Stimulated activated CD8-positive, alpha-beta memory T cell treated with anti-CD3 and anti-CD28 coated beads, Interleukin-12 subunit alpha, Interleukin-12 subunit beta, amount 100 ng/mL, for 4 hours (primary cell): ENCODE measurements around the gene RPE65.
"Not testable (repeated sequence)": the region's sequence is repeated elsewhere in the genome, so short reads cannot be mapped to it uniquely, and the experiment has no call there.

Experiments used
- DNase-seq: peaks from one replicate; pipeline ENCODE4 v3.0.0-alpha.2; 2020; ENCODE audit warnings: low read depth

Gene RPE65

DNA sequence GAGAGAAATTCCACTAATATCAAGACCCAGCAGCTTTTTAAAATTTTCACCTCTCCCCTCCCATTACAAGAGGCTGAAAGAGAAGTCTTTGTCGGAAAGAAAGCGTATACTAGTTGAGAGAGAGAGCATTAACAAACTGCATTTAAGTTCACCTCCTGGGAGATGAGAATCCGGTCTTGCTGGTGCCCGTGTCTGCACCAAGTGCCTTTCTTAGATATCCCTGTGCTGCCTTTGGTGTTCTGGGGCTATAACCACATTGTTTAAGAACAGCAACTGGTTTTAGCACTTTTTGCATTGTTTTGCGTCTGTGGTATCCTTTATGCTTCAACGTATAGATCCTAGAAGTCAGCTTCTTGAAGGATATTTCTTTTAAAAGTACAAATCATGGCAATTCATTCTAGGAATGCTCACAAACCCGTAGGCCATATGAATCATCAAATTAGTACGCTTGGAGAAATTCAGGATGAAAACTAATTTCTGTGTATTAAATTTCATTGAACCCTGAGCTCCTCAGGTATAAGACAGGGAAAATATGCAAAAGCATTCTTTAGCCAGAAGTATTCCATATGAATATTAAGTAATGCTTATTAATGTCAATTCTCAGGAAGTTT, 3.4 kb upstream of the RPE65 start:
- no peak for DNase-seq

DNA sequence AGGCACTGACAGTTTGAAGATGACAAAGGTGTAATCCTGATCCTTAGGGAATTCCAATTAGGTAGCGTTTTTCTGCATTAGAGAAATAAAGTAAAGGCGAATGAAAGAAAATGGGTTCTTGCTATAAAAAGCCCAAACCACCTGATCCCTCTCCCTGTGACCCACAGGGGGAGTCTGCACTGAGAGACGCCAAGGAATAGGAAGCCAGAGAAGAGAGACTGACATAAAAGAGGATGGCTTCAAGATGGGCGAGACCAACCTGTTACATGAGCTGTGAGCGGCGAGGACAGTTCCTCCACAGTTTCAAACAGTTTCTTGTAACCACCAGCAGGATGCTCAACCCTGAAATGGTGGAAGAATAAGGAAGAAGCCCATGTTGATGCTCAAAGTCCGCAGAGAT, 1.4 kb downstream of the RPE65 start:
- no peak for DNase-seq

DNA sequence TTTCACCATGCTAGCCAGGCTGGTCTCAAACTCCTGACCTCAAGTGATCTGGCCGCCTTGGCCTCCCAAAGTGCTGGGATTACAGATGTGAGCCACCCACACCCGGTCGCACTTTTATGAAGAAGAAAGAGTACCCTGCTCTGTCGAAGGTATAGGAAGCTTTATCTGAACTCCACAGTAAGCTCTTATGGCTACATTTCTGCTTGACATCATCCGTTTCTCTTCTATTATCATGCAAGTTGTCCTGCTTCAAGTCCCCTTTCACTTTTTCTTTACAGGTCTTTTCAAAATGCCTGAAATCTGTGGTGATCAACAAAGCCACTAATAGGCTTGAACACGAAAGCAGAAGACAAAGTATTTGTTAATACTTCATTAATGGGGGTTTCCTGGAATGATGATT, 4.0 kb downstream of the RPE65 start:
- no peak for DNase-seq

DNA sequence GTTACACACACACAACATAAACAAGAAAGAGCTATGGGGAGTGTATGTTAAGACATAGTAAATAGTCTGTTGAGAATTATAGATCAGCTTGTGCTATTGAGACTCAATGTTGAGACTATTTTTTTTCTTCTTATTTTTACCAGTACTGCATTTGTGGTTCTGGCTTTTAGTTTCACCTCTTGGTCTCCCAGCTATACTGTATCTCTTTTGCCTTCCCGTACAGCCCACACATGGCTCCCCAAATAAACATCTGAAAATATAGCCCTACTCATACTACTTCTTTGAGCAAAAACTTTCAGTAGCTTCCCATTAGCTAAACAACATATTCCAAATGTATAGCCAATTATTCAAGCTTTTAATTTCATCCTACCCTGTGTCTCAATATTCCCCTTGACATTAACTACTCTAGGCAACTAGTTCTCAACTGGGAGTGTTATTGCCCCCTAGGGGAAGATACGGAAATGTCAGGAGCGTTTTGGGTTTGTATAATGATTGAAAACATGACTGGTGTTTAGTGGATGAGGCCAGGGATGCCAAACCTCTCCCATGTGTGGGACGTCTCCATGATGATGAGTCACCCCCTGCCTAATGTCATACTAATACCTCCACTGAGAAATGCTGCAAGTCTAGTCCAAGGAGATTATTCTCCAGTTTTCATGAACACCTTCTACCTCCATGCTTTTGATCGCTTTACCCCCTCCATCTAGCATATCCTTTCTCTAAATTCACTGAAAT, 6.8 kb downstream of the RPE65 start:
- no peak for DNase-seq

DNA sequence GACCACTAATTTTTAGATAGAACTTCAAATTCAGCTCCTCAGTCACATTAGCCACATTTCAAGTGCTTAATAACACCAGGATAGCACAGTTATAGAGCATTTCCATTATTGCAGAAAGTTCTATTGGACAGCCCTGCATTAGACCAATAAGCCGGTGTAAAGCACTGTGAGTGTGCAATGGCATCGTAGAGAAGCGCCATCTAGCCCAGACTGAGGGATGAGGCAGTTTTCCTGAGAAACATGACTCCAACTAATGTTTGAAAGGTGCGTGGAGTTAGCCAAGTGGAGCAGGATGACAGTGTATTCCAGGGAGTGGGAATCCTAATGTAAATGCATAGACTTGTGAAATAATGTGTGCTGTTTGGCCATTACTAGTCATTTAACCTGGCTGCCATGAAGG, 7.7 kb downstream of the RPE65 start:
- DNase-seq, result no peak

DNA sequence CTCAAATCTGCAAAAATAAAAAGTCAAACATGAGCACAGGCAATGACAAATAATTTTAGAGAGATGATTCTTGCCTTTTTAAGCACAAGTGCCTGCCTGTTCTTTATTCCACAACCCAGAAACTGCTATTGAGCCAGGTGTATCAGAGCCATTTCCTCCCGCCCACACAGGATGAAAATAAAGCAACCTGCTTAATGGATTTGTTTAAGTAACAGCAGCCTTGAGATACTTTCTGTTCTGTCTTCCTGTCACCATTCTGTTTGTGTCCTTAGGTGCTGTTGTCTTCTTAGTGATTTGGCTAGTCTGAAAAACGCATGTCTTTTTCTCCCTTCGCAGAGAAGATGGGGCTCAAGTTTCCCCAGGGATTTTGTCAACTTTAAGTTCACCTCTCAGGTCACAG, 11.4 kb downstream of the RPE65 start:
- no peak for DNase-seq

DNA sequence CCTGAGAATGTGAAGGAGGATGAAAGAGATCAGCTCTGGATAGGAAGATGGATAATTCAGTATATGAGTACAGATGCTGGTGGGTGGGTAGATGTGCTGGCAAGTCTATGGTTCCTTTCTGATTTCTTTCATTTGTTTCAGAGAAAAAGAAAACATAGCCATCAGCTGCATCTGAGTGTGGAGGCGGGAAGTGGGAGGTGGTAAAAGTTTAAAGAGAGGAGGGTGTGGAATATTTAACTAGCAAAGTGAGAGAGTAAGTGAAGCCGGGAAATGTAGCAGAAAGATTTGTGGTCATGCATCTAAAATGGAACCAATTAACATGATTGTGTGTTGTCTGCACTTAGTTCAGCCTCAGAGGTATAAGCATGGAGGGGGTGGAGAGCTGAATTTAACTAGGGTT, 16.4 kb downstream of the RPE65 start:
- no peak for DNase-seq

DNA sequence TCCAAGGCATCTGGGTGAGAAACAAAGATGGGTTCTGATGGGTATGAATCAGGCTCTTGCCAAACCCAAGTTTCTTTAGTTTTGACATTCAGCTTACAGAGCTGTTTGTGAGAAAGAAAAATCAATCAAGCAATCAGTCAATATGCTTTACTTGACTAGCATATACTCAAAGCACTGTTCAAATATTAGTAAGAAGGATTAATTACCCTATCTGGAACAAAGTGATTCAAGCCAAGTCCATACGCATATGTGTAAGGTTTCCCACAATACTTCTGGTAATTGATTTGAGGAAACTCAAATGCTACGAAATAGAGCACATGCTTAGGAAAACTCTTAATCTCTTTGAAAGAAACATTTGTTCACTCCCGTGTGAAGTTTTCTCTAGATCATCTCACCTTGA, 18.7 kb downstream of the RPE65 start:
- no peak for DNase-seq

DNA sequence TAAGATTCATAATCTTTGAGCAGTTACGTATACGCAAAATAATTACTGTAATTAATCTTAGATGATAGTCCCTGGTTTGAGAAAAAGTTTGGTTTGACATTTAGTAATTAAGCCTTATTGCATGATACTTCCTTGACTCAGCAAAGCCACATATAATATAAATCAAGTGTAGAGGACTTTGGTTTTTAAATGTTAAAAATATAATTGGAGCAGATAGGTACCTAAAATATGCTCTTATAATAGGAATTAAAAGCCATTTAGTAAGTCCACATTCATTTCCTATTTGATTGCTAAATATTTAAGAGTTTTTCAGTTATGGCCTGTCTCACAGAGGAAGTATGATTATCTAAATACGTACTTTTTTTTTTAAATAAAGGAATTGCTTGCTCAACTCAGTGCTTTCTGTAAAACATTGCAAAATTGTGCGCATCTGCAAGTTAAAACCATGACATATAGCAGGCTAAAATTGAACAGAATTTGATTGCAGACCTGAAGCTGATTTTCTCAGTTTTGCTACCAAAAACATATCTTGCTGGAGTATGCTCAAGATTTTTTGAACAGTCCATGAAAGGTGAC, 20.4 kb downstream of the RPE65 start:
- DNase-seq, result no peak

DNA sequence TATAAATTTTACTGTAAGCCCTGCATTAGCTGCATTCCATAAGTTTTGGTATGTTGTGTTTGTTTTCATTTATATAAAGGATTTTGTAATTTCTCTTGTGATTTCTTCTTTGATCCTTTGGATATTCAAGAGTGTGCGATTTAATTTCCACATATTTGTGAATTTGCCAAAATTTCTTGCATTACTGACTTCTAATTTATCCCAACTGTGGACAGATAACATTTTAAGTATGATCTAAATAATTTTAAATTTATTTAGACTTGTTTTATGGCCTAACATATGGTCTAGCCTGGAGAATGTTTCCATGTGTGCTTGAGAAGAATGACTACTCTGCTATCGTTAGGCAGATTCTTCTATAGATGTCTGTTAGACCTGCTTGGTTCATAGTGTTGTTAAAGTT, 23.2 kb downstream of the RPE65 start:
- no peak for DNase-seq

DNA sequence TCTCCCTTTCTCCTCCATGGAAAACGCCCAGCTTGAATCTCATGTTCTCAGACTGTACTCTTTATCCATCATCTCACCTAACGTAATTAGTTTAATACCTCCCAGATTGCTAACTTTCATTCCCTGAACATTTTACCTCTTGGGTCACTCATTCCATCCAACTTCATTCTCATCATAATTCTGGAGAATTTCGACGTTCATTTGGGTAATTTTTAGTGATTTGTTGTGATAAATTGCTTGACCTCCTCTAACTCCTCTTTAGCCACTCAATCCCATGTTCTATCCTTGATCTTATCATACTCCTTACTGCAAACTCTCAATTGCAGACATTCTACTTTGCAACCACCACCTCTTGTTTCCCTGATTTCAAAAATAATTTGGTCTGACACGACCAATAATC, 28.4 kb downstream of the RPE65 start:
- no peak for DNase-seq

DNA sequence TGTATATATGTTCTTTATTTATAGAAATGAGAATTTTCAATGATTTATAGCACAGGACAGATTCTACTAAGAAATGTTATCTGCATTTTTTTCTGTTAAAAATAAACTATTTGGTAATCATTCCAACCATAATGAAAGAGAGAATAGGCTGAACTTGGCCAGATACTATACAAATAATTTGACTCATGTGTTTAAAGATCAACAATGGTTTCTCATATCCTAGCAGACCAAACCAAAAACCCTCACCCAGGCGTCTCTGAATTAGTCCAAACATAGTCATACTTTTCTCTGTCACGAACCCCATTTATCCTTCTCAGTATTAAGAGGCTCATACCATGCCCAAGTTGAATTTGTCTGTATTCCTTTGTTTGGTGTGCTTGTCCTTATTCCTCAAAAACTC, 40.3 kb downstream of the RPE65 start:
- DNase-seq, result no peak

DNA sequence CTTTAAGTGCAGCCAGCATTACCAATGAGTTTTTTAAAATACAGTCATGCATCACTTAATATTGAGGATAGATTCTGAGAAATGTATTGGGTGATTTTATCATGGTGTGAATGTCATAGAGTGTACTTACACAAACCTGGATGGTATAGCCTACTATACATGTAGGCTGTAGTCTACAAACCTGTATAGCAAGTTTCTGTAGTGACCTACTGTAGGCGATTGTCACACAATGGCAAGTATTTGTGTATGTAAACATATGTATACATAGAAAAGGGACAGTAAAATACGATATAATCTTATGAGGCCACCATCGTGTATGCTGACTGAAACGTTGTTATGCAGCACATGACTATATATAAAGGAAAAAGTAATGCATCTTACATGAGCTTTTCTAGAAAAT, 48.2 kb downstream of the RPE65 start:
- DNase-seq, result no peak

DNA sequence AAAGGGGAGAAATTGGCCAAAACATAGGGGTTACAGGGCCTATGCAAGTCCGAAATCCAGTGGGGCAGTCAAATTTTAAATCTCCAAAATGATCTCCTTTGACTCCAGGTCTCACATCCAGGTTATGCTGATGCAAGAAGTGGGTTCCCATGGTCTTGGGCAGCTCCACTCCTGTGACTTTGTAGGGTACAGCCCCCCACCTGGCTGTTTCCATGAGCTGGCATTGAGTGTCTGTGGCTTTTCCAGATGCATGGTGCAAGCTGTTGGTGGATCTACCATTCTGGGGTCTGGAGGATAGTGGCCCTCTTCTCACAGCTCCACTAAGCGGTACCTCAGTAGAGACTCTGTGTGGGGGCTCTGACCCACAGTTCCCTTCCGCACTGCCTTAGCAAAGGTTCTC, 54.2 kb downstream of the RPE65 start:
- not testable (repeated sequence) for DNase-seq

DNA sequence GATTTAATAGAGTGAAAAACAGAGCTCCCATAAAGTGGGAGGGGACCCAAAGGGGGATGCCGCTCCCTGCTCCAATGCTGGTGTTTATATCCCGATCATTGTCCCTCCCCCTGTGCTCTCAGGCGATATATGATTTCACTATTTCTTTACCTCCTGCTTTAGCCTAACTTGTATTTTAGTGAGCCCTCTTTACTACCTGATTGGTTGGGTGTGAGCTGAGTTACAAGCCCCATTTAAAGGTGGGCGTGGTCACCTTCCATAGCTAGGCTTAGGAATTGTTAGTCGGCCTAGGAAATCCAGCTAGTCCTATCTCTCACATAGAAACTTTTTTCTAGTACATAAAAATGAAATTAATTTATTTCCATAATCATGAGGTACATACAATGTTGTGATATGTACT, 57.3 kb downstream of the RPE65 start:
- DNase-seq, result not testable (repeated sequence)

DNA sequence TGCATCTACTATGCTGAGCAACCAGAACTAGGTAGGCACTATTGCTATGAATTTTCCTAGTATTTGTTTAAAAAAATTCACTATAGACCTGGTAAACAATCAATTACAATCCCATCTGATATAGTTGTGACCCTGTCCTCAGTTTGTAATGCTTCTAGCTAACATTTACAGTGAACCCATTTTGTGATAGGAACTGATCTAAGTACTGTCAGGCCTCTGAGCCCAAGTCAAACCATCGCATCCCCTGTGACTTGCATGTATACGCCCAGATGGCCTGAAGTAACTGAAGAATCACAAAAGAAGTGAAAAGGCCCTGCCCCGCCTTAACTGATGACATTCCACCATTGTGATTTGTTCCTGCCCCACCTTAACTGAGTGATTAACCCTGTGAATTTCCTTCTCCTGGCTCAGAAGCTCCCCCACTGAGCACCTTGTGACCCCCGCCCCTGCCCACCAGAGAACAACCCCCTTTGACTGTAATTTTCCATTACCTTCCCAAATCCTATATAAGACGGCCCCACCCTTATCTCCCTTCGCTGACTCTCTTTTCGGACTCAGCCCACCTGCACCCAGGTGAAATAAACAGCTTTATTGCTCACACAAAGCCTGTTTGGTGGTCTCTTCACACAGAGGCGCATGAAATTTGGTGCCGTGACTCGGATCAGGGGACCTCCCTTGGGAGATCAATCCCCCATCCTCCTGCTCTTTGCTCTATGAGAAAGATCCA, 63.8 kb downstream of the RPE65 start:
- not testable (repeated sequence) for DNase-seq

DNA sequence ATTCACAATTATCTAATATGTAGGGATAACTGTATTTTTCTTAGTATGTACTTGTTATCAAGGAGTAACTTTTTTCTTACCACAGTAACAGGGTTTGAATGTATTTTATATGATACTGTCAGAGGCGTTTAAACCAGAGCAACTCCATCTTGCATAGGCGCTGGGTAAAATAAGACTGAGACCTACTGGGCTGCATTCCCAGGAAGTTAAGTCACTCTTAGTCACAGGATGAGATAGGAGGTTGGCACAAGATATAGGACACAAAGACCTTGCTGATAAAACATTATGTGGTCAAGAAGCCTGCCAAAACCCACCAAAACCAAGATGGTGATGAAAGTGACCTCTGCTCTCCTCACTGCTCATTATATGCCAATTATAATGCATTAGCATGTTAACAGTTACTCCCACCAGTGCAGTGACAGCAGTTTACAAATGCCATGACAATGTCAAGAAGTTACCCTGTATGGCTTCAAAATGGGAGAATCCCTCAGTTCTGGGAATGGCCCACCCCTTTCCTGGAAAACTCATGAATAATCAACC, 64.8 kb downstream of the RPE65 start:
- no peak for DNase-seq

DNA sequence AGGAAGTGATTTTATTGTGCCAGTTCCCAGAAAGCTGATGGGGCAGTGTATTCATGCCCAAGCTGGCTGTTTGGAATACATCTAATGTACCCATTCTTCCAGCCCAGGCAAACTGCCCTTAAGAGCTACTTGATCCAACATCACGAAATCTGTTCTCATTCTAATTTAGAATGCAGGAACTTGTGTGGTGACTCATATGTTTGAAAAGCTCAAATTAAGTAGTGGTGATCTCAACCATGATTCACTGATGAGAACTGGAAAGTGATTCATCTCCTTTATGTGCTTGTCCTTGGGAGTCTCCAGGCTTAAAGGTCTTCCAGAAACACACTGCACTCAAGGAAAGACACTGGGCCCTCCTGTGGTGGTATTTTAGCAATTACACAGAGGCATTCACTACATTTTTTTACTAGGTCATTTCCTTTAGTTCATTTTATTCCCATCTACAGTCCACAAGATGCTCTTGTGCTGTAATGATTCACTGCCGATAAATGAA, 65.4 kb downstream of the RPE65 start:
- no peak for DNase-seq

DNA sequence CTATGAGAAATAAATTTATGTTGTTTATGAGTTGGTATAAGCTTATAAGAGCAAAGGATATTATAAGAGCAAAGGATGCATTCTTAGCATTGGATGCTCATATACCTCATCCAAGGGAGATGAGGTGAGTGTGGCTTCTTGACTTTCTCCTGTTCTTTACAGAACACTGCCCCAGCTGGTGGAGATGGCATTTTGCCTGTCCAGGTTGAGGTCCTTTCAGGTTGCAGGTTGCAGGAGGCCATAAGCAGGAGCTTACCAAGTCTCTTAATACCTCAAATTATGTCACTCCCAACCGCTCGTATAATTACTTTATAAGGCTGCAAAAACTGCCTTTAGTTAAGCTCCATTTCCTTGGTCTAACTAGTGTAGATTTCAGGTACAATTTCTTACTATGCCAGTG, 66.7 kb downstream of the RPE65 start:
- no peak for DNase-seq

DNA sequence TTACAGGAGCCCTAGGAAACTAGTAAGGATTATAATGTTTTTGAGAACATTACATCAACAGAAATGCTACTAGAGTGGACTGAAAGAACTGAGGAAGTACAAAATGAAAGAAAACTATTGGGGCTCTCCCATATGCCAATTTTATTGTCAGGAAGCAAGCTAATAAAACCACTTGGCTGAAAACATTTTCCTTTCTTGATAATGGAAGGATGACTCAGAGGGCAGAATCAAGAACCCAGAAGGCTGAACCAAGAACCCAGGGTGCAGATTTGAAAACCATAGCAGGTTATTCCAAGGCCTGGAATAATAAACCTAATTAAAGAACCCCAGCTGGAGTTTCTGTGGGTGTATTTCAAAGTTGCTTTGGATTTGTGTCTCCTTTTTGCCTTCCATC, 70.7 kb downstream of the RPE65 start:
- no peak for DNase-seq
